HL-60/S4 treated with retinoic acid at 250 ng/mL for 4 days and 3 days (cell line): ENCODE data around the gene SLC39A9.

Experiments
- in situ Hi-C: fragments of 300-500 bp; cut with MboI; formaldehyde crosslinking; loops from 2 replicates; pipeline ENCODE4 v1.7.0; 2022; ENCODE audit warnings: low sequenced_read_pairs

SLC39A9 gene

DNA sequence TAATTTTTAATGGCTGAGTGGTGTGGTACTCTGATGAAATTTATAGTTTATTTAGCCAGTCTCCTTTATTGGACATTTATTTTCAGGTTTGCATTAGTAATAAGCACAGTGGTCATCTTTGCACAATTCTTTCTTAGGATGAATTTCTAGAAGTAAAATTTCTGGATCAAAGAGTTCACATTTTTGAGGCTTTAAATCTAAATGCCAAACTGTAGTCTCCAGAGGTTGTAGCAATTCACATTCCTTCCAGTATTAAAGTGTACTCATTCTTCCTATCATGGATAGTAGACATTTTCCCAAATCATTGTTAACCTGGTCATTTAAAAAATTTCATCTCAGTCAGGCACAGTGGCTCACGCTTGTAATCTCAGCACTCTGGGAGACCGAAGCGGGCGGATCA is 24.8 kb downstream of the SLC39A9 start:
- in situ Hi-C loops: no loop called here

DNA sequence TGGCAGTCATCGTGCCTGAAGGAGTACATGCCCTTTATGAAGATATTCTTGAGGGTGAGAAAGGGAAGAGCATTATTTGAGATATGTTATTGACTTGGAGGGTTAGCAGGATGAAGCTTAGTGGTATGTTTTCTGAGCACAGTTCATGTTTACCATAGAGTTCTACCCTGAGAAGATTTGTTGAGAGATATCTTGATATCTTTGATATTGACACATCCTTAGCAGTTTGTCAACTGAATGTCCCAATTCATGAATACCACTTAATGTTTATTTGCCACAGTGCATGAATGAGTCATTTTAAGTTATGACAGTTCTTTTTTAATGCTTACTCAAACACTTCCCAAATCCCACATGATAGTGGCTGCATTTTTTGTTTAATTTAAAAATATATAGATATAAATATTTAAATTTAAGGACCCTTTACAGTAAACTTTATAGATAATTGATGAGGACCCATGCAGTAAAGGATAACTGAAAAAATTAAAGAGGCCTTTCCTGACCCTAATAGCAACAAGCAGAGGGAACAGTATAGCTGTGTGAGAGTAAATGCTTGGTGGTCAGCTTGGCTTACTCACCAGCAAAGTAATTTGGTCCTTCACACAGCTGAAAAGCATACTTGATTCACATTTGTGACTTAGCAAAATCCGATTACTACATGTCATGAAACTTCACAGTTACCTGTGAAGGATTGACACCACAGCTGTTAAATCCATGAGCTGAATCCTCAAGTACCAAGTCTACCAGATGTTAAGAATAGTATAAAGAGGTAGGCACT is 25.8 kb downstream of the SLC39A9 start:
- in situ Hi-C loops: no loop called here

DNA sequence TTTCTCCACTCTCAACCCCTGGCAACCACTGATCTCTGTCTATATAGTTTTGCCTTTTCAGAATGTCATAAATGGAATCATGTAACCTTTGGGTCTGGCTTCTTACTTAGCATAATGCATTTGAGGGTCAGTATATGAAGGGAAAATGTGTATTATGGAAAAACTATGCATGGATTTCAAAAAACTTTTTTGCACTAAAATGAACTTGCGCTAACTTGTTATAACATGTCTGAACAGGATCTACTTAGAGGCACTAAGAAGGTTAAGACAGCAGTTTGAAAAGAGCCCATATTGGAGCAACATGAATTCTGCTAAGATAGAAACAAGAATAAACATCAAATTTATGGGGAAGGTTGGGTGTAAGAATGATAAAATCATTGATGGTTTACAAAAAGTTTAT is 29.1 kb downstream of the SLC39A9 start:
- in situ Hi-C loops: no loop called here

DNA sequence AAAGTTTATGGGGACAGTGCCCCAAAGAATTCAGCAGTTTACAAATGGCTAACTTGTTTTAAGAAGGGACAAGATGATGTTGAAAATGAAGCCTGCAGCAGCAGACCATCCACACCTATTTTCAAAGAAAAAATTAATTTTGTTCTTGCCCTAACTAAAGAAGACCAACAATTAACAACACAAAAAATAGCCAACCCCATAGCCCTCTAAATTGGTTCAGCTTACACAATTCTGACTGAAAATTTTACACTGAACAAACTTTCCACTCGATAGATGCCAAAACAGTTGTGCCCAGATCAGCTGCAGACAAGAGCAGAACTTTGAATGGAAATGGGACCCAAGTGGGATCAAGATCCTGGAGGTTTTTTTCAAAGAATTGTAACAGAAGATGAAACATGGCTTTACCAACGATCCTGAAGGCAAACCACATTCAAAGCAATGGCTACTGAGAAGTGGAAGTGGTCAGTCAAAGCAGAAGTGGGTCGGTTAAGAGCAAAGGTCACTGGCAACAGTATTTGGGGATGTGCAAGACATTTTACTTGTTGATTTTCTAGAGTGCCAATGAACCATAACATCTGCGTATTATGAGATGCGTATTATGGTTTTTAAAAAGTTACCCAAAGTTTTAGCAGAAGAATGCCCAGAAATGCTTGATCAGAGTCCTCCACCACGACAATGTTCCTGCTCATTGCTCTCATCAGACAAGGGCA is 30.0 kb downstream of the SLC39A9 start:
- in situ Hi-C loops: no loop called here

DNA sequence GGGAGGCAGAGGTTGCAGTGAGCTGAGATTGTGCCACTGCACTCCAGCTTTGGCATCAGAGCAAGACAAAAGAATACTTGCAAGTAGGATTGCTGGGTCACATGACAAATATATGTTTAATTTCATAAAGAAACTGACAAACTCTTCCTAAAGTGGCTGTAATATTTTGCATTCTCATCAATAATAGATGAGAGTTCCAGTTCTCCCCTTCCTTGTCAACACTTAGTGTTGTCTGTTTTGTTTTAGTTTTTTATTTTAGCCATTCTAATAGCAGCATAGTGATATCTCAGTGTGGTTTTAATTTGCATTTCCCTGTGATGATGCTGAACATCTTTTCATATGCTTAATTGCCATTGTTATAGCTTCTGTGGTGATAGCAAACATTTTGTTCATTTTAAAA is 31.2 kb downstream of the SLC39A9 start:
- in situ Hi-C loops: no loop called here

DNA sequence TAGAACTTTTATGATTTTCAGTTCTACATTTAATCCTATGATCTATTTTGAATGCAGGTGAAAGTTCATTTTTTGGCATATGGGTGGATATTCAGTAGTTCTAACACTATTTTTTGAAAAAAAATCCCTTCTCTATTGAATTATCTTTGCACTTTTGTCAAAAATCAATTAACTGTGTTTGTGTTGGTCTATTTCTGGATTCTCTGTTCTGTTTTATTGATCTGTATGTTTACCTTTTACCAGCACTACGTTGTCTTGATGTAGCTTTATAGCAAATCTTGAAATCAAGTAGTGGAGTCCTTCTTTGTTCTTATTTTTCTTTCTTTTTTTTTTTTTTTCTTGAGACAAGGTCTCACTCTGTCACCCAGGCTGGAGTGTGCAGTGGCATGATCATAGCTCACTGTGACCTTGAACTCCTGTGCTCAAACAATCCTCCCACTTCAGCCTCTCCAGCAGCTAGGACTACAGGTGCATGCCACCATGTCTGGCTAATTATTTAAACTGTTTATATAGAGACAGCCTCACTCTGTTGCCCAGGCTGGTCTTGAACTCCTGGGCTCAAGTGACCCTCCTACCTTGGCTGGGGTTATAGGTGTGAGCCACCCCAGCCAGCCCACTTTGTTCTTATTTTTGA is 31.9 kb downstream of the SLC39A9 start:
- in situ Hi-C loops: no loop called here

DNA sequence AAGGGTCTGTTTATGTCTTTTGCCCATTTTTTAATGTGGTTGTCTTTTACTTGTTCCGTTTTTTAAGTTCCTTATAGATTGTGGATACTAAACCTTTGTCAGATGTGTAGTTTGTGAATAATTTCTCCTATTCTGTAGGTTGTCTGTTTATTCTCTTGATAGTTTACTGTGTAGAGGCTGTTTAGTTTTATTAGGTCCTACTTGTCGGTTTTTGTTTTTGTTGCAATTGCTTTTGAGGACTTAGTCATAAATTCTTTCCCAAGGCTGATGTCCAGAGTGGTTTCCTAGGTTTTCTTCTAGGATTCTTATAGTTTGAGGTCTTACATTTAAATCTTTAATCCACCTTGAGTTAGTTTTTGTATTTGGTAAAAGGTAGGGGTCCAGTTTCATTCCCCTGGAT is 33.9 kb downstream of the SLC39A9 start:
- in situ Hi-C loops: no loop called here

DNA sequence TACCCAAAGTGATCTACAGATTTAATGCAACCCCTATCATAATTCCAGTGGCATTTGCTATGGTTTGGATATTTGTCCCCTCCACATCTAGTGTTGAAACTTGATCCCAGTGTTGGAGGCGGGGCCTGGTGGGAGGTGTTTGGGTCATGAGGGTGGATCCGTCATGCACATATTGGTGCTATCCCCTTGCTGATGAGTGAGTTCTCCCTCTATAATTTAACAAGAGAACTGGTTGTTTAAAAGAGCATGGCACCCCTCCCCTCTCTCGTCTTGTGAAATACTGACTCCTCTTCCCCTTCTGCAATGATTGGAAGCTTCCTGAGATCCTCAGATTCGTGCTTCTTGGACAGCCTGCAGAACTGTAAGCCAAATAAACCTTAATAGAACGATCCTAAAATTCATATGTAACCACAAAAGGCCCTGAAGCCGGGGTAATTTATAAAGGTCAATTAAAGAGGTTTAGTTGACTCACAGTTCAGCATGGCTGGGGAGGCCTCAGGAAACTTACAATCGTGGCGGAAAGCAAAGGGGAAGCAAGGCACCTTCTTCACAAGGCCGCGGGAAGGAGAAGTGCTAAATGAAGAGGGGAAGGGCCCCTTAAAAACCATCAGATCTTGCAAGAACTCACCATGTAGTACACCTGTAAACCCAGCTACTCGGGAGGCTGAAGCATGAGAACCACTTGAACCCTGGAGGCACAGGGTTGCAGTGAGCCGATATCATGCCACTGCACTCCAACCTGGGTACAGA is 41.2 kb downstream of the SLC39A9 start:
- in situ Hi-C loops: no loop called here

DNA sequence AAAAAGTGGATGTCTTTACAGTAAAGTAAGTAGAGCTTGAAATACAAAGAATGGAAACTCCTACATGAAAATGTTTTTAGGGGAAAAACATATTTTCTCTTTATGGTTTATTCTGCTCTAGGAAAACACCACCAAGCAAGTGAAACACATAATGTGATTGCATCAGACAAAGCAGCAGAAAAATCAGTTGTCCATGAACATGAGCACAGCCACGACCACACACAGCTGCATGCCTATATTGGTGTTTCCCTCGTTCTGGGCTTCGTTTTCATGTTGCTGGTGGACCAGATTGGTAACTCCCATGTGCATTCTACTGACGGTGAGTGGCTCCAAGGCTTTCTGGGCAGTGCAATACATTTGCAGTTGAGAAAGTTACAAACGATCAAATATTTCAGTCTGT is 43.5 kb downstream of the SLC39A9 start:
- in situ Hi-C loops: no loop called here

DNA sequence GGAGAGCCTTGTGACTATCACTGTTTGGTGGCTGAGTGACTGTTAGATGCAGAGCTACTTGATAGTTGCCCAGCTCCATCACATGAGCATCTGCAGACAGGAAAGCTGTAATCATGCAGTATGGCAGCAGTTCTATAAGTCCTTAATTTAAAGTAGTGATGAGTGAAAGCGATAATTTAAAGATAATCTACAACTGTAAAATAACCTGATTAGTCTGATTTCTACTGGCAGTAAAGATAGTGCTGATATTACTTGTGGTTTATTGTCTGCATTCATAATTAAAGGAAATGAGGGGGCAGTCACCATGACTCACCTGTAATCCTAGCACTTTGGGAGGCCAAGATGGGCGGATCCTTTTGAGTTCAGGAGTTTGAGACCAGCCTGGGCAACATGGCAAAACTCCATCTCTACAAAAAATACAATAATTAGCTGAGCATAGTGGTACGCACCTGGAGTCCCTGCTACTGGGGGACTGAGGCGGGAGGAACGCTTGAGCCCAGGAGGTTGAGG is 44.9 kb downstream of the SLC39A9 start:
- in situ Hi-C loops: no loop called here

DNA sequence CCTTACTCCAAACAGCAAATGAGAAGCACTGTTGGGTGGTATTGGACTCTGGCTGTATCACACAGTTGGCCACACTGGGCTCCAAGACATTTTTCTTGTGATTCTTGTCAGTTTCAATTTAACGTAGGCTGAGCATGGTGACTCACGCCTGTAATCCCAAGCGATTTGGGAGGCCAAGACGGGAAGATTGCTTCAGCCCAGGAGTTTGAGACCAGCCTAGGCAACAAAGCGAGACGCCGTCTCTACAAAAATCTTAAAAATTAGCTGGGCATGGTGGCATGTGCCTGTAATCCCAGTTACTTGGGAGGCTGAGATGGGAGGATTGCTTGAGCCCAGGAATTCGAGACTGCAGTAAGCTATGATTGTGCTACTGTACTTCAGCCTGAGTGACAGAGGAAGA is 50.7 kb downstream of the SLC39A9 start:
- in situ Hi-C loops: no loop called here

DNA sequence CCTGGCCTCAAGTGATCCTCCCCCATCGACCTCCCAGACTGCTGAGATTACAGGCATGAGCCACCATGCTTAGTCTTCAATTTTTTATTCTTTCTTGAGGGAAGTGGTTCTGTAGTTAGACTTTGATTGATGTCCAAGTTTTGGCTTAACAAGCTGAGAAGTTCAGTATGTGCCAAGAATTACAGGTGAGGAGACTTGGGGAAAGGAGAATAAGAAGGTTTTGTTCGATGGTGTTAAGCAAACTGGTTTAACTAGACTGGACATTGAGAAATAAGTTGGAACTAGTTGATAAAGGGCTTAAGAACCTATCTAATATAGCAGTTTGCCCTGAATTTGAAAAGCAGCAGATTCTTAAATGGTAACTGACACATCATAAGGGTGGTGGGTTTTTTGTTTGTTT is 53.4 kb downstream of the SLC39A9 start:
- in situ Hi-C loops: no loop called here

DNA sequence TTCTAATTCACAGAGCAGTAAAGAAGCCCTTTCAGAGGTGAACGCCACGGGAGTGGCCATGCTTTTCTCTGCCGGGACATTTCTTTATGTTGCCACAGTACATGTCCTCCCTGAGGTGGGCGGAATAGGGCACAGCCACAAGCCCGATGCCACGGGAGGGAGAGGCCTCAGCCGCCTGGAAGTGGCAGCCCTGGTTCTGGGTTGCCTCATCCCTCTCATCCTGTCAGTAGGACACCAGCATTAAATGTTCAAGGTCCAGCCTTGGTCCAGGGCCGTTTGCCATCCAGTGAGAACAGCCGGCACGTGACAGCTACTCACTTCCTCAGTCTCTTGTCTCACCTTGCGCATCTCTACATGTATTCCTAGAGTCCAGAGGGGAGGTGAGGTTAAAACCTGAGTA is 59.9 kb downstream of the SLC39A9 start:
- in situ Hi-C loops: no loop called here

DNA sequence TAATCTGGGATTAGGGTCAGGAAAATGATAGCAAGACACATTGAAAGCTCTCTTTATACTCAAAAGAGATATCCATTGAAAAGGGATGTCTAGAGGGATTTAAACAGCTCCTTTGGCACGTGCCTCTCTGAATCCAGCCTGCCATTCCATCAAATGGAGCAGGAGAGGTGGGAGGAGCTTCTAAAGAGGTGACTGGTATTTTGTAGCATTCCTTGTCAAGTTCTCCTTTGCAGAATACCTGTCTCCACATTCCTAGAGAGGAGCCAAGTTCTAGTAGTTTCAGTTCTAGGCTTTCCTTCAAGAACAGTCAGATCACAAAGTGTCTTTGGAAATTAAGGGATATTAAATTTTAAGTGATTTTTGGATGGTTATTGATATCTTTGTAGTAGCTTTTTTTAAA is 60.6 kb downstream of the SLC39A9 start:
- in situ Hi-C loops: no loop called here

DNA sequence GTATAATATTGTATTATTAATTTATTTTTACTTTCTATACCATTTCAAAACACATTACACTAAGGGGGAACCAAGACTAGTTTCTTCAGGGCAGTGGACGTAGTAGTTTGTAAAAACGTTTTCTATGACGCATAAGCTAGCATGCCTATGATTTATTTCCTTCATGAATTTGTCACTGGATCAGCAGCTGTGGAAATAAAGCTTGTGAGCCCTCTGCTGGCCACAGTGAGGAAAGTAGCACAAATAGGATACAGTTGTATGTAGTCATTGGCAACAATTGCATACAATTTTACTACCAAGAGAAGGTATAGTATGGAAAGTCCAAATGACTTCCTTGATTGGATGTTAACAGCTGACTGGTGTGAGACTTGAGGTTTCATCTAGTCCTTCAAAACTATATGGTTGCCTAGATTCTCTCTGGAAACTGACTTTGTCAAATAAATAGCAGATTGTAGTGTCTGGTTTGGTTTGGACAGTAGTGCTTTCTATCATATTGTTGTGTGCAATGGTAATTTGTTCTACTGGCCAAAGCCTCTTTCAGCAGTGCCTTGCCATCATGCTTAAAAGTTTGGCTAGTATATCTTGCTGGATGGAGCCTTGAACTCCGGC is 61.7 kb downstream of the SLC39A9 start:
- in situ Hi-C loops: no loop called here

DNA sequence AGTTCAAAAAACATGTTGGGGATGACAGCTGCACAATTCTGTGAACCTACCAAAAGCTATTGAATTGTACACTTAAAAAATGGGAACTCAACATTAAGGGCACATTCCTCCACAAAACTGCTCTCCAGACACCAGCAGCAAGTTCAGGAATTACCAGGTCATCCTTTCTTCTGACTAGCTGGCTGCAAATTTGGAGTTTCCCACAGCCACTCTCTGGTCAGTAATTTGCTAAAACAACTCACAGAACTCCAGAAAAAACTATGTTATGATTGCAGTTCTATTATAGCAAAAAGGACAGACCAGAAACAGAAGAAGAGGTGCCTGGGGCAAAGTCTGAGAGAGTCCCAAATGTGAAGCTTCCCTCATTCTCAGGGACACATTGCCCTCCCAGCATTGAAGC is 65.9 kb downstream of the SLC39A9 start:
- in situ Hi-C loops: no loop called here

DNA sequence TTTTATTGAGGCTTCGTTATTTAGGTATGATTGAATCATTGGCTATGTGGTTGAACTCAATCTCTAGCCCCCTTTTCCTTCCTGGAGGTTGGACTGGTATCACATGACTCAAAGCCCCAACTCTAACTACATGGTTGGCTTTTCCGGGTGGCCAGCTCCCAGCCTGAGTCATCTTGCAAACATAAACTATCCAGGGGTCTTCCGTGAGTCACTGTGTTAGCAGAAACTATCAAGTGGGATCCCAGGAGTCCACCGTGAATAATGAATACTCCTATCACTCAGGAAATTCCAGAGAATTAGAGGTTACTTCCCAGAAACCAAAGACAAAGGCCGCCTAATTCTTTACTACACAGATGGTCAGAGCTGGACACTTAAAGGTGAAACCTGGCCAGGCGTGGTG is 66.3 kb downstream of the SLC39A9 start:
- in situ Hi-C loops: no loop called here

DNA sequence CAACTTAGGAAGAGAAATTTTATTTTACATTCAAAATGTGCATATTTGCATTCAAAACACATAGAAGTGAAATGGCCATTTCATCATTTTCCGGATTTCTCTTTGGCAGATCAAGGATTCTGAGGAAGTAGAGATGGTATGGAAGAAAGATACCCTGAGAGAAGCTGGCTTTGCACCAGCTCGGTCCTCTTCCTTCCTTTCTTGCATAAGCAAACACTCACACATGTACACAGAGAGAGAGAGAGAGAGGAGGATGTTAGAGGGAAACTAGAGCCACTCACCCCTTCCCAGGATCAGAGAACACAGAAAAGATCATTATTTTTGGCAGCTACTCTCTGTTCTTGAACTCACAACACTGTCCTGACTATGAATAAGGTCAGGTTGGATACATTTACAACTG is 70.5 kb downstream of the SLC39A9 start:
- in situ Hi-C loops: no loop called here

DNA sequence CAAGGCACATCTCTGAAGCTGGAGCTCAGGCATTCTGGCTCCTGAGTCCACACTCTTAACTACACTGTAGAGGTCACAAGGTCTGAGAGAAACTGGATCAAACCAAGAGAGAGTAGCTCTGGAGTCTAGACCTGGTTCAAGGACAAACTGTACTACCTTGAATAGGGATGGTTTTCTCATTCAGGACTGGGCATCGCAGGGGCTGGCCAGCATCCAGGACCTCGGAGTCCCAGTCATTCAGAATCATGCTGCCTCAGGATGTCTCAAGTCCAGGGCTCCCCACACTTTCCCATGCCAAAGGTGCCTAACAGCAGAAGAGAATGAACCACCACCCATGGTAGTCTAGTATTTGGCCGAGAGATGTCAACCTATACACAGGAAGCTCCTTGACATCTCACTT is 72.9 kb downstream of the SLC39A9 start:
- in situ Hi-C loops: no loop called here

DNA sequence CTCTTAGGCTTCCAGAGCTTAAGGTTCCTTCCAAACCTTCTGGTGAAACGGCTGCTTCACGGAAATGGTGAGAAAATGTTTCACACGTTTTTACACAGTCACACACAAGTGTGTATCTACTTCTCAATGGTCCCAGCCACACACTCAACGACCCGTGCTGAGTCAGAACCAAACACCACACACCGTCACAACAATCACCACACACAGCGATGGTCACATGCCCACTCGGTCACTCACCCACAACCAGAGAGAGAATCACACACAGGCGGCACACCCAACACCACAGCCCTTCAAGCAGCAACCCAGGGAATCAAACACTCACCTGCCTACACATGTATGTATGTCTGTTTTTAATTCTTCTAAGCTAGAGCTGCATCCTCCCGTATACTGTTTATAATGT is 73.4 kb downstream of the SLC39A9 start:
- in situ Hi-C loops: no loop called here

DNA sequence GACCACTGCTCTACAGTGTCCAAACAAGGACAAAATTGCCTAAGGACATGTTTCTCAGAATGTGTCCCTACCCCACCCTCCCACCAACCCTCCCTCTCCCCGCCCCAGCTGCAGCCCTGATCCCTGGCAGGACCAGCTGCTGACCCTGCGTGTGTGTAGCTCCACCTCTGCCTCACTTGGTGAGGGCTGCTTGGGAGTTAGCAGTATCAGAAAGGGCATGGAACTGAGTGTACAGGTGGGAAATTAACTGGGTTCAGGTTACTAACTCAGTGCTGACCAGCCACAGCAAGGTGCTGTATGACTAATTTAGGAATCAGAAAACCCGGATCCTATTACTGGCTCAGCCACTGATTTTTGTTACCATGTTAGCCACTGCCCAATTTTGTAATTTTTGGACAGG is 74.8 kb downstream of the SLC39A9 start:
- in situ Hi-C loops: no loop called here
